ENCODE data around the gene ATP5MG.

- no peak for TF ChIP-seq EP300 (IDR thresholded peaks at IDR 0.05; ENCODE audit: borderline replicate concordance)
- no peak for TF ChIP-seq RAD21 (IDR thresholded peaks at IDR 0.05; ENCODE audit: low read depth)
- no peak for TF ChIP-seq EGR1 (IDR thresholded peaks at IDR 0.05)
- no peak for TF ChIP-seq CREB1 (IDR thresholded peaks at IDR 0.05; ENCODE audit: low read depth)
- TF ChIP-seq TCF12 (IDR thresholded peaks at IDR 0.05; ENCODE audit: low read depth): no peak
- TF ChIP-seq YY1 (IDR thresholded peaks at IDR 0.05; ENCODE audit: low read depth): no peak
- TF ChIP-seq REST (IDR thresholded peaks at IDR 0.05; ENCODE audit: low read depth): no peak
- TF ChIP-seq USF1 (IDR thresholded peaks at IDR 0.05): no peak
- no peak for TF ChIP-seq CEBPB (IDR thresholded peaks at IDR 0.05)
- TF ChIP-seq NFIC (IDR thresholded peaks at IDR 0.05): no peak
- no peak for TF ChIP-seq FOXM1 (IDR thresholded peaks at IDR 0.05; ENCODE audit: borderline replicate concordance, low read depth)
- TF ChIP-seq MAX (IDR thresholded peaks at IDR 0.05): no peak
These were observed 5.3 kb upstream of the ATP5MG start for GRCh38 chr11:118396097-118396501.
